DMS114 treated with DMSO at 0.1 percent for 48 hours (cell line): ENCODE measurements around the gene CETN1.

Experiments
- DNase-seq: peaks from one replicate; lab custom pipeline; 2025; ENCODE audit not compliant: unreplicated experiment; lab: John Stamatoyannopoulos, UW

Gene CETN1

GRCh38 chr18:621291-622043, 41.3 kb downstream of the CETN1 start:
- no peak for DNase-seq

- DNase-seq = no peak
Observed at GRCh38 chr18:622289-622688, 42.1 kb downstream of the CETN1 start.

GRCh38 chr18:623761-624620, 43.8 kb downstream of the CETN1 start:
- peak; percentile 34 for DNase-seq

- no peak for DNase-seq
Observed at GRCh38 chr18:627231-627630, 47.1 kb downstream of the CETN1 start.

- no peak for DNase-seq
Observed at GRCh38 chr18:629269-630150, 49.3 kb downstream of the CETN1 start.

- DNase-seq = no peak
Observed at GRCh38 chr18:631560-631959, 51.4 kb downstream of the CETN1 start.
